Psoas muscle (tissue), 8 donors: ENCODE measurements around the gene XKR3. TPM values are rescaled to one million over a fixed set of nuclear protein-coding genes. Genes with fewer than 3 reads are reported as not detected.

ENCODE experiments used
- ATAC-seq, 4 donors: fragments of 200-7000 bp; cut with Tn5 transposase; one replicate each; pipeline ENCODE4 v1.9.1; 2020; ENCODE audit warnings: moderate library complexity in 3 of 4, mild to moderate bottlenecking in 2 of 4
- DNase-seq, 2 donors: peaks; one replicate each; pipeline ENCODE4 v3.0.0-alpha.2; 2020
- H3K27ac ChIP-seq: fragments of 200-600 bp; one replicate; pipeline ENCODE4 v1.8.0; 2022
- H3K27me3 ChIP-seq, 3 donors: fragments of 200-600 bp in 1 of 3; one replicate each; pipeline versions ENCODE4 v1.6.1 to v1.8.0; 2013 to 2022; ENCODE audit warnings: low read length in 2 of 3, mild to moderate bottlenecking in 2 of 3, moderate library complexity in 1 of 3; ENCODE audit not compliant: insufficient read depth in 3 of 3
- H3K36me3 ChIP-seq, 2 donors: fragments of 200-600 bp in 1 of 2; one replicate each; pipeline versions ENCODE4 v1.6.1 to v1.8.0; 2013 to 2022; ENCODE audit warnings: low read depth in 1 of 2, mild to moderate bottlenecking in 1 of 2, moderate library complexity in 1 of 2; ENCODE audit not compliant: insufficient read depth in 1 of 2
- H3K4me1 ChIP-seq: fragments of 200-600 bp; one replicate; pipeline ENCODE4 v1.8.0; 2022
- H3K4me3 ChIP-seq: fragments of 200-600 bp; one replicate; pipeline ENCODE4 v1.8.0; 2022; ENCODE audit warnings: mild to moderate bottlenecking
- H3K9me3 ChIP-seq: fragments of 200-600 bp; one replicate; pipeline ENCODE4 v1.8.0; 2022
- CTCF ChIP-seq: fragments of 200-600 bp; IDR thresholded peaks from one replicate; pipeline ENCODE4 v1.8.0; 2022; ENCODE audit warnings: antibody characterized with exemption
- WGBS, 3 donors: extraction: QIAGEN DNeasy Blood & Tissue Kit; methylation state at CpG; one replicate each; pipeline versions ENCODE4 v1.1.6 to v1.1.7; 2013; 5-methylcytosine and 5-hydroxymethylcytosine counted together
- intact Hi-C, 2 donors: fragments of 100-400 bp; cut with DNase I; formaldehyde crosslinking; loops; one replicate each; pipeline versions ENCODE4 v1.11.0 to v1.14.2; 2022
- polyA plus RNA-seq, 3 donors: library from polyadenylated mRNA; stranded (reverse); fragments of 200-250 nt; gene quantifications; one replicate each; pipeline ENCODE4 v1.2.3, GENCODE V29; 2013
- total RNA-seq, 4 donors: library from RNA; stranded (reverse); fragmentation: NEBNext Ultra II Directional in 2 of 4; extraction: Animal tissue kit (Norgen Biotek cat#: 25700) in 2 of 4; gene quantifications; one replicate each; pipeline versions ENCODE4 v1.2.1 to v1.2.4, GENCODE V29; 2021 to 2023
- donor health status: healthy with polysubstance abuse.
- donor health status: DM: no; HTN: no; CAD: no; lungs with moderate emphysema.
- donor health status: Bipolar disorder and iron deficiency.
- donor health status: healthy.
- donor health status: DM: yes; HTN: yes; CAD: no.
- donor health status: DM: no; HTN: no; CAD: no.
- donor health status: DM: no; HTN: no; CAD: no.
- donor health status: DM: yes; HTN: yes; CAD: no.

Gene XKR3
- total and polyA plus RNA-seq, 7 donors, result not detected

- no peak for DNase-seq
- no peaks in the 10 kb centered on the region for H3K36me3 ChIP-seq
- H3K4me1 ChIP-seq, result no peaks in the 10 kb centered on the region
- H3K27me3 ChIP-seq, result no peaks in the 10 kb centered on the region
- 44 to 57% (median 50%) methylated on average over 4 of the region's 4 CpGs for WGBS, 3 donors
- no peak for TF ChIP-seq CTCF
- intact Hi-C loops, result no loop called here
- no peak for ATAC-seq
- no peaks in the 10 kb centered on the region for H3K9me3 ChIP-seq
- no peak overlapping the region for H3K4me3 ChIP-seq
- no peak overlapping the region for H3K27ac ChIP-seq
Measured at GRCh38 chr22:16789860-16790493, 35.2 kb downstream of the XKR3 start.

GRCh38 chr22:16783930-16784354 is 41.3 kb downstream of the XKR3 start:
- H3K27ac ChIP-seq, result no peak overlapping the region
- H3K36me3 ChIP-seq, result no peaks in the 10 kb centered on the region
- ATAC-seq (no peak), DNase-seq (no peak)
- H3K4me1 ChIP-seq, result no peaks in the 10 kb centered on the region
- no peaks in the 10 kb centered on the region for H3K9me3 ChIP-seq
- TF ChIP-seq CTCF, result no peak
- intact Hi-C loops, result no loop called here
- 63 to 77% (median 68%) methylated on average over 8 of the region's 8 CpGs for WGBS, 3 donors
- no peak overlapping the region for H3K4me3 ChIP-seq
- no peaks in the 10 kb centered on the region for H3K27me3 ChIP-seq

GRCh38 chr22:16783453-16783852 is 41.8 kb downstream of the XKR3 start:
- H3K4me3 ChIP-seq, result no peak overlapping the region

DNA sequence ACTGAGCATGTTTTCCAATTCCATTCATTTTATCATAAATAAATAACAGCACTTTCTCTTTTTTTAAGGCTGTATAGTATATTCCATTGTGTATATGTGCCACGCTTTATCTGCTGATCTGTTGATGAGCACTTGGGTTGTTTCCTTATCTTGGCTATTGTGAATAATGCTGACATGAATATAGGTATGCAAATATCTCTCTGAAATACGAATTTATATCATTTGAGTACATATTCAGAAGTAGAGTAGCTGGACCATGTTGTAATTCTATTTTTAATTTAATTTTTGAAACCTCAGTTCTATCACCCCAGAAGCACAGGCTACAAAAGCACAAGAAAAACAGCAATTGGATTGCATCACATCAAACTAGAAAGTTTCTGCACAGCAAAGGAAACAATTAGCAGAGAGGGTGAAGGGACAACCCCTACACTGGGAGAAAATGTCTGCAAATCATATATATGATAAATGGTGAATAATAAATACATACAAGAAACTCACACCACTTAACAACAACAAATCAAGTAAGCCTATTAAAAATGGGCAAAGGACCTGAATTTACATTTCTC is 43.4 kb downstream of the XKR3 start:
- TF ChIP-seq CTCF, result no peak
- Histone ChIP-seq H3K4me1 (no peaks in the 10 kb centered on the region), H3K9me3 (no peaks in the 10 kb centered on the region), H3K27me3 (no peaks in the 10 kb centered on the region), H3K4me3 (no peak overlapping the region), H3K27ac (no peak overlapping the region), H3K36me3 (no peaks in the 10 kb centered on the region)
- 41 to 53% (median 50%) methylated on average over 2 of the region's 2 CpGs for WGBS, 3 donors
- DNase-seq (no peak), ATAC-seq (no peak)
- intact Hi-C loops, result no loop called here

More at GRCh38 chr22:16783453-16783852, 41.8 kb downstream of the XKR3 start:
- DNase-seq (no peak), ATAC-seq (no peak)
- intact Hi-C loops, result no loop called here
- H3K27me3 ChIP-seq, result no peaks in the 10 kb centered on the region
- no peak overlapping the region for H3K27ac ChIP-seq
- no peaks in the 10 kb centered on the region for H3K4me1 ChIP-seq
- no peaks in the 10 kb centered on the region for H3K36me3 ChIP-seq
- 72 to 78% (median 78%) methylated on average over 4 of the region's 4 CpGs for WGBS, 3 donors
- no peak for TF ChIP-seq CTCF
- H3K9me3 ChIP-seq, result no peaks in the 10 kb centered on the region
